ENCODE data around the gene KCMF1. TPM values are rescaled to one million over a fixed set of nuclear protein-coding genes. Genes with fewer than 3 reads are reported as not detected.

Gene KCMF1
- total and polyA plus RNA-seq, 2 of the 13 experiments (the other 11 are each of a cell fraction or from before 2014, with no cell fraction given): 62.1 to 116 TPM

- TF ChIP-seq ASH2L (IDR thresholded peaks at IDR 0.05; ENCODE audit: insufficient read length, low read depth, low read length) (peak; percentile 21), FOSL2 (CRISPR knock-in tag; IDR thresholded peaks at IDR 0.05) (peak; percentile 41), BCL6 (CRISPR knock-in tag; IDR thresholded peaks at IDR 0.05) (no peak), NFE2L2 (IDR thresholded peaks at IDR 0.05; ENCODE audit: low read length) (no peak)
These were observed 11.8 kb upstream of the KCMF1 start (continued) for GRCh38 chr2:84959095-84959565.

- Histone ChIP-seq H3K27ac (ENCODE audit: extremely low read length, insufficient read depth, low read length) (peak overlapping the region; percentile 9), H3K9me3 (ENCODE audit: low read length) (no peaks in the 10 kb centered on the region), H3K36me3 (replicated peaks in 1 of 2; ENCODE audit: control insufficient read depth in 1 of 2, insufficient read depth in 2 of 2, low read length in 2 of 2) (no peaks in the 10 kb centered on the region), H3K4me2 (ENCODE audit: low read depth, low read length) (no peak overlapping the region), H4K20me1 (ENCODE audit: insufficient read depth, low read length) (no peaks in the 10 kb centered on the region), H3K4me3 (replicated peaks in 1 of 3; ENCODE audit: insufficient read depth in 1 of 3, low read depth in 2 of 3, low read length in 3 of 3) (no peak overlapping the region), H2AFZ (ENCODE audit: low read length) (no peak overlapping the region), H3K4me1 (ENCODE audit: insufficient read depth, low read length) (peaks cover 79% of the 10 kb centered on the region), H3K27me3 (ENCODE audit: control insufficient read depth in 1 of 2, insufficient read depth in 2 of 2, low read length in 2 of 2) (no peaks in the 10 kb centered on the region), H3K79me2 (ENCODE audit: insufficient read depth, low read length) (no peaks in the 10 kb centered on the region), H3K9ac (ENCODE audit: insufficient read depth, low read depth, low read length) (no peak overlapping the region)
- FAIRE-seq (no peak), DNase-seq (ENCODE audit: low spot score) (no peak), ATAC-seq (no peak)
- CTCF ChIA-PET (ENCODE audit: low intra/inter-chr PET ratio, low total read pairs): no interaction called here
- no TSS peak for BruUV-seq (replicated peaks)
- in situ Hi-C loops (cut with HindIII; ENCODE audit: extremely low pct_ligation_motif_present, low pct_unique_long_range_greater_than_20kb) (no loop called here), intact Hi-C loops (cut with micrococcal nuclease; ENCODE audit: unreplicated experiment) (loop anchor here (2.0 kb wide), 1 partner anchor 15 kb away; no protein-coding TSS in a partner anchor)
- WGBS (ENCODE audit: low lambda C conversion rate): 56% methylated on average over 5 of the region's 5 CpGs
- POLR2A ChIA-PET: interaction anchor here (0.7 to 4.1 kb wide), 5 partner anchors 11 to 628 kb away, joined by 3 to 28 read pairs (median 18); partner anchors contain the start of gene KCMF1
- peak; percentile 21; the same call in 1 of the 2 replicates for TF ChIP-seq HDAC1 (CRISPR knock-in tag; IDR thresholded peaks at IDR 0.05)
- TF ChIP-seq ZFP1 (CRISPR knock-in tag; IDR thresholded peaks at IDR 0.05): no peak
- TF ChIP-seq, protein P1, sequence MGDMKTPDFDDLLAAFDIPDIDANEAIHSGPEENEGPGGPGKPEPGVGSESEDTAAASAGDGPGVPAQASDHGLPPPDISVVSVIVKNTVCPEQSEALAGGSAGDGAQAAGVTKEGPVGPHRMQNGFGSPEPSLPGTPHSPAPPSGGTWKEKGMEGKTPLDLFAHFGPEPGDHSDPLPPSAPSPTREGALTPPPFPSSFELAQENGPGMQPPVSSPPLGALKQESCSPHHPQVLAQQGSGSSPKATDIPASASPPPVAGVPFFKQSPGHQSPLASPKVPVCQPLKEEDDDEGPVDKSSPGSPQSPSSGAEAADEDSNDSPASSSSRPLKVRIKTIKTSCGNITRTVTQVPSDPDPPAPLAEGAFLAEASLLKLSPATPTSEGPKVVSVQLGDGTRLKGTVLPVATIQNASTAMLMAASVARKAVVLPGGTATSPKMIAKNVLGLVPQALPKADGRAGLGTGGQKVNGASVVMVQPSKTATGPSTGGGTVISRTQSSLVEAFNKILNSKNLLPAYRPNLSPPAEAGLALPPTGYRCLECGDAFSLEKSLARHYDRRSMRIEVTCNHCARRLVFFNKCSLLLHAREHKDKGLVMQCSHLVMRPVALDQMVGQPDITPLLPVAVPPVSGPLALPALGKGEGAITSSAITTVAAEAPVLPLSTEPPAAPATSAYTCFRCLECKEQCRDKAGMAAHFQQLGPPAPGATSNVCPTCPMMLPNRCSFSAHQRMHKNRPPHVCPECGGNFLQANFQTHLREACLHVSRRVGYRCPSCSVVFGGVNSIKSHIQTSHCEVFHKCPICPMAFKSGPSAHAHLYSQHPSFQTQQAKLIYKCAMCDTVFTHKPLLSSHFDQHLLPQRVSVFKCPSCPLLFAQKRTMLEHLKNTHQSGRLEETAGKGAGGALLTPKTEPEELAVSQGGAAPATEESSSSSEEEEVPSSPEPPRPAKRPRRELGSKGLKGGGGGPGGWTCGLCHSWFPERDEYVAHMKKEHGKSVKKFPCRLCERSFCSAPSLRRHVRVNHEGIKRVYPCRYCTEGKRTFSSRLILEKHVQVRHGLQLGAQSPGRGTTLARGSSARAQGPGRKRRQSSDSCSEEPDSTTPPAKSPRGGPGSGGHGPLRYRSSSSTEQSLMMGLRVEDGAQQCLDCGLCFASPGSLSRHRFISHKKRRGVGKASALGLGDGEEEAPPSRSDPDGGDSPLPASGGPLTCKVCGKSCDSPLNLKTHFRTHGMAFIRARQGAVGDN (CRISPR knock-in tag; IDR thresholded peaks at IDR 0.05): no peak
- 0 out of 2 replicates have a peak, but pooled peaks have one; percentile 11 for TF ChIP-seq ELF3 (CRISPR knock-in tag; IDR thresholded peaks at IDR 0.05)
- TF ChIP-seq, protein P2, sequence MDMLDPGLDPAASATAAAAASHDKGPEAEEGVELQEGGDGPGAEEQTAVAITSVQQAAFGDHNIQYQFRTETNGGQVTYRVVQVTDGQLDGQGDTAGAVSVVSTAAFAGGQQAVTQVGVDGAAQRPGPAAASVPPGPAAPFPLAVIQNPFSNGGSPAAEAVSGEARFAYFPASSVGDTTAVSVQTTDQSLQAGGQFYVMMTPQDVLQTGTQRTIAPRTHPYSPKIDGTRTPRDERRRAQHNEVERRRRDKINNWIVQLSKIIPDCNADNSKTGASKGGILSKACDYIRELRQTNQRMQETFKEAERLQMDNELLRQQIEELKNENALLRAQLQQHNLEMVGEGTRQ (IDR thresholded peaks at IDR 0.05; ENCODE audit: low read depth, low read length): 0 out of 2 replicates have a peak, but pooled peaks have one; percentile 18
- TF ChIP-seq, protein P2 (CRISPR knock-in tag; IDR thresholded peaks at IDR 0.05; ENCODE audit: borderline replicate concordance): no peak
- TF ChIP-seq ZNF180 (CRISPR knock-in tag; IDR thresholded peaks at IDR 0.05; ENCODE audit: borderline replicate concordance, low read depth): no peak
- peak; percentile 63; the same call in 1 of the 2 replicates for TF ChIP-seq ZNF430 (CRISPR knock-in tag; IDR thresholded peaks at IDR 0.05)
- 0 out of 2 replicates have a peak, but pooled peaks have one; percentile 26 for TF ChIP-seq ARID3A (IDR thresholded peaks at IDR 0.05; ENCODE audit: low read depth, low read length)
These were observed 11.1 kb upstream of the KCMF1 start for GRCh38 chr2:84959566-84960506.
